K562 (cell line): ENCODE results near the gene SH2D5. TPM values are rescaled to one million over a fixed set of nuclear protein-coding genes. Genes with fewer than 3 reads are reported as not detected.
A peak's percentile ranks its signal among the peaks of the same experiment; 100 is the strongest.

Experiments
- ARHGAP35 ChIP-seq: fragments of 450-650 bp; IDR thresholded peaks from 2 replicates; pipeline ENCODE4 v1.6.1; 2018; ENCODE audit not compliant: partially characterized antibody
- BRCA1 ChIP-seq, 2 experiments: fragments of 450-650 bp in 1 of 2; sonication (generic) in 1 of 2; formaldehyde crosslinking in 1 of 2; IDR thresholded peaks; 2 replicates each; pipeline versions ENCODE4 v1.5.0 to v1.6.1; 2017 to 2020; ENCODE audit warnings: mild to moderate bottlenecking in 1 of 2, missing genetic modification reagents in 1 of 2
- CEBPZ ChIP-seq: fragments of 150-350 bp; IDR thresholded peaks from 2 replicates; pipeline ENCODE4 v1.6.1; 2014; ENCODE audit warnings: low read depth, mild to moderate bottlenecking, low read length, borderline replicate concordance
- DACH1 ChIP-seq: fragments of 450-650 bp; IDR thresholded peaks from 2 replicates; pipeline ENCODE4 v1.6.1; 2018; ENCODE audit not compliant: partially characterized antibody
- JUN ChIP-seq, 2 experiments: sonication (generic) in 1 of 2; formaldehyde crosslinking in 1 of 2; IDR thresholded peaks; 2 replicates each; pipeline versions ENCODE4 v1.6.1 to v1.8.0; 2012 to 2022; ENCODE audit warnings: borderline replicate concordance in 2 of 2, mild to moderate bottlenecking in 2 of 2, improper control_type of control experiment in 1 of 2, low read depth in 1 of 2, low read length in 1 of 2, missing genetic modification reagents in 1 of 2
- MXD1 ChIP-seq: fragments of 250-450 bp; sonication (Bioruptor Pico); IDR thresholded peaks from 2 replicates; pipeline ENCODE4 v1.8.0; 2021; ENCODE audit warnings: borderline replicate concordance, mild to moderate bottlenecking, moderate library complexity; ENCODE audit not compliant: poor library complexity, severe bottlenecking
- RAD51 ChIP-seq: fragments of 450-650 bp; IDR thresholded peaks from 2 replicates; pipeline ENCODE4 v1.7.1; 2016; ENCODE audit warnings: low read depth, mild to moderate bottlenecking, borderline replicate concordance
- SIN3B ChIP-seq: fragments of 450-650 bp; IDR thresholded peaks from 2 replicates; pipeline ENCODE4 v1.6.1; 2017; ENCODE audit warnings: low read depth, mild to moderate bottlenecking, moderate library complexity
- SMARCC2 ChIP-seq: fragments of 450-650 bp; IDR thresholded peaks from 2 replicates; pipeline ENCODE4 v1.6.1; 2017; ENCODE audit warnings: antibody characterized with exemption, moderate library complexity, mild to moderate bottlenecking, low read depth
- SMARCE1 ChIP-seq: fragments of 450-650 bp; IDR thresholded peaks from 2 replicates; pipeline ENCODE4 v1.7.1; 2016; ENCODE audit warnings: mild to moderate bottlenecking
- TCF7 ChIP-seq: sonication (generic); IDR thresholded peaks from 2 replicates; pipeline ENCODE4 v1.6.1; 2016; ENCODE audit warnings: antibody characterized with exemption, borderline replicate concordance
- ZNF212 ChIP-seq: fragments of 450-650 bp; formaldehyde crosslinking; IDR thresholded peaks from 2 replicates; pipeline ENCODE4 v1.4.0; 2020; ENCODE audit warnings: mild to moderate bottlenecking
- ZNF232 ChIP-seq: sonication (generic); formaldehyde crosslinking; IDR thresholded peaks from 2 replicates; pipeline ENCODE4 v1.8.0; 2022; ENCODE audit warnings: mild to moderate bottlenecking, missing genetic modification reagents
- ZNF3 ChIP-seq: fragments of 250-450 bp; sonication (Bioruptor Pico); IDR thresholded peaks from 2 replicates; pipeline ENCODE4 v1.5.0; 2021; ENCODE audit warnings: mild to moderate bottlenecking, moderate library complexity
- polyA plus RNA-seq, 8 experiments: library from polyadenylated mRNA; depleted of rRNA in 4 of 8; stranded (reverse) in 5 of 8; unstranded in 3 of 8; fragments of >200 nt; fragmentation: Nextera tagmentation in 2 of 8; fragmentation: Illumina TruSeq in 1 of 8; extraction: Ambion mirVana in 2 of 8; extraction: Trizol in 1 of 8; gene quantifications; 2 replicates each; pipeline versions ENCODE4 v1.2.1 to v1.2.3, GENCODE V29; 2011 to 2014; ENCODE audit warnings: inconsistent platforms in 1 of 8, missing spikeins in 1 of 8
- total RNA-seq, 7 experiments: library from RNA; depleted of rRNA in 6 of 7; stranded (reverse); fragments of >200 nt in 6 of 7; fragmentation: Illumina TruSeq in 2 of 7; extraction: Trizol in 2 of 7; gene quantifications; 2 replicates each; pipeline versions ENCODE4 v1.2.1 to v1.2.3, GENCODE V29; 2011 to 2021; ENCODE audit warnings: low replicate concordance in 1 of 7
- TF ChIP-seq, protein P1 (sequence below), 3 experiments: IDR thresholded peaks in 2 of 3; conservative IDR thresholded peaks in 1 of 3; 2 replicates each; pipeline ENCODE4 v1.5.1; 2011 to 2012; ENCODE audit warnings: low read length in 3 of 3, mild to moderate bottlenecking in 3 of 3, control low read depth in 2 of 3, improper control_type of control experiment in 1 of 3, inconsistent platforms in 1 of 3, low read depth in 1 of 3, mixed read lengths in 1 of 3, moderate library complexity in 1 of 3; ENCODE audit not compliant: insufficient read depth in 2 of 3

SH2D5 gene
- total and polyA plus RNA-seq, 9 of the 15 experiments (the other 6 are each of a cell fraction or from before 2014, with no cell fraction given), result 0.06 to 0.11 TPM; not detected in 7

DNA sequence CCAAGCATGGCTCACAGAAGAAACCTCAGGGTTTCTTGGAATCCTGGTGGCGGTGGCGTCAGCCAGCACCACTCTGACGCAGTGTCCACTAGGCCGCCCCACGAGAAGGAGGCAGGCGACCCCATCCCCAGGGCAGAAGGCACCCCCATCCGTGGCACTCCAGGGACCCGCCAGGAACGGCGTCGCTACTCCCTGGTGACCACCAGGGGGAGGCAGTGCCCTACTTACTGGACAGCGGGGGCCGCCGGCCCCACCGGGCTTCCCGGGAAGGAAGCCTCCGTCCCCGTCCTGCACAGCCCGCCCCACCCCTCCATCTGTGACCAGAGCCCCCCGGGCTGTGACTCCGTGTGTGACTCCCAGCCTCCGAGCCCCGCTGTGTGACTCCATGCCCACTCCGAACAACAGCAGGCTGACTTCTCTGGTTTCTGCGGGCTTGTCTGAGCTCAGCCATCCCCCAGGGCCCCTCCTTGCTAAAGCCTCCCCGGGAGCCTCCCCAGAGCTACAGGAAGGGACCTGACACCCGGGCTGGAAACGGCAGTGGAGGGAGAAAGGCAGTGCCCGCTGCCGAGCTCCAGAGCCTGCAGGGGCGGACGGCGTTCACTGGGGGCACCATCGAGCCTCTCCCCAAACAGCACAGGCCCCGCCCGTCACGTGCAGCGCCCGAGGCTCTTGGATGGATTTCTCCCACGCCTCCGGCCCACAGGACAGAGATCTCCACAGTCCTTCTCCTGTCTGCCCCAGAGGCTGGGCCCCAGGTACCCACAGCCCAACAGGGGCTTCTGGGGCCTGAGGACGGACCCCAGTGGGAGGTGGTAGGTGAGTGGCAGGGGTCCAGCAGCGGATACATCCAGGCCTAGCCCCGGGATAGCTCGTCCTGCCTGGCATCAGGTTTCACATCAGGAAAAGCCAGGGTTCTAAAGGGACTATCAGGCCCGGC, 35.8 kb downstream of the SH2D5 start (continued):
- TF ChIP-seq CEBPZ (no peak), SIN3B (peak; percentile 27; the same call in 1 of the 2 replicates), MXD1 (CRISPR knock-in tag) (no peak), RAD51 (peak; percentile 90), TCF7 (peak; percentile 49; the same call in 1 of the 2 replicates), SMARCE1 (0 out of 2 replicates have a peak, but pooled peaks have one; percentile 16), SMARCC2 (no peak), JUN (IDR thresholded peaks at IDR 0.05; ENCODE audit: borderline replicate concordance, low read depth, low read length) (peak; percentile 33; the same call in 1 of the 2 replicates), JUN (CRISPR knock-in tag; IDR thresholded peaks at IDR 0.05; ENCODE audit: borderline replicate concordance) (no peak; the same call in 1 of the 2 replicates), DACH1 (no peak), ZNF232 (CRISPR knock-in tag) (0 out of 2 replicates have a peak, but pooled peaks have one; percentile 25), ZNF212 (no peak), ZNF3 (no peak), ARHGAP35 (no peak), BRCA1 (IDR thresholded peaks at IDR 0.05) (no peak), BRCA1 (CRISPR knock-in tag; IDR thresholded peaks at IDR 0.05) (peak; percentile 23; the same call in 1 of the 2 replicates)
- TF ChIP-seq, protein P1, sequence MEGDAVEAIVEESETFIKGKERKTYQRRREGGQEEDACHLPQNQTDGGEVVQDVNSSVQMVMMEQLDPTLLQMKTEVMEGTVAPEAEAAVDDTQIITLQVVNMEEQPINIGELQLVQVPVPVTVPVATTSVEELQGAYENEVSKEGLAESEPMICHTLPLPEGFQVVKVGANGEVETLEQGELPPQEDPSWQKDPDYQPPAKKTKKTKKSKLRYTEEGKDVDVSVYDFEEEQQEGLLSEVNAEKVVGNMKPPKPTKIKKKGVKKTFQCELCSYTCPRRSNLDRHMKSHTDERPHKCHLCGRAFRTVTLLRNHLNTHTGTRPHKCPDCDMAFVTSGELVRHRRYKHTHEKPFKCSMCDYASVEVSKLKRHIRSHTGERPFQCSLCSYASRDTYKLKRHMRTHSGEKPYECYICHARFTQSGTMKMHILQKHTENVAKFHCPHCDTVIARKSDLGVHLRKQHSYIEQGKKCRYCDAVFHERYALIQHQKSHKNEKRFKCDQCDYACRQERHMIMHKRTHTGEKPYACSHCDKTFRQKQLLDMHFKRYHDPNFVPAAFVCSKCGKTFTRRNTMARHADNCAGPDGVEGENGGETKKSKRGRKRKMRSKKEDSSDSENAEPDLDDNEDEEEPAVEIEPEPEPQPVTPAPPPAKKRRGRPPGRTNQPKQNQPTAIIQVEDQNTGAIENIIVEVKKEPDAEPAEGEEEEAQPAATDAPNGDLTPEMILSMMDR (IDR thresholded peaks at IDR 0.05 in 2 of 3, conservative IDR thresholded peaks at IDR 0.05 in 1 of 3; ENCODE audit: insufficient read depth in 2 of 3, low read depth in 1 of 3, low read length in 3 of 3), result peak; percentile 78 to 97 (median 91)
